Breast epithelium (tissue), 4 donors: ENCODE measurements around the gene CD247. TPM values are rescaled to one million over a fixed set of nuclear protein-coding genes. Genes with fewer than 3 reads are reported as not detected.

Source experiments
- DNase-seq, 2 donors: peaks; one replicate each; pipeline ENCODE4 v3.0.0-alpha.2; 2019; ENCODE audit warnings: low spot score in 2 of 2
- H3K27ac ChIP-seq, 2 donors: fragments of 200-600 bp; sonication (generic) in 1 of 2; one replicate each; pipeline ENCODE4 v1.5.1; 2016 to 2019; ENCODE audit warnings: mild to moderate bottlenecking in 1 of 2
- H3K27me3 ChIP-seq, 2 donors: fragments of 200-600 bp; sonication (generic) in 1 of 2; one replicate each; pipeline versions ENCODE4 v1.5.1 to v1.6.0; 2017 to 2019; ENCODE audit warnings: control low read depth in 1 of 2, mild to moderate bottlenecking in 1 of 2
- H3K36me3 ChIP-seq: fragments of 200-600 bp; one replicate; pipeline ENCODE4 v1.5.1; 2019
- H3K4me1 ChIP-seq, 2 donors: fragments of 200-600 bp; sonication (generic); one replicate each; pipeline ENCODE4 v1.5.1; 2016 to 2019; ENCODE audit warnings: control low read depth in 1 of 2
- H3K4me3 ChIP-seq, 3 donors: fragments of 200-600 bp; sonication (generic); 1 replicate in 2 of 3; 2 replicates in 1 of 3; pipeline ENCODE4 v1.5.1; 2016 to 2019; ENCODE audit warnings: mild to moderate bottlenecking in 3 of 3, moderate library complexity in 2 of 3
- H3K9me3 ChIP-seq, 2 donors: fragments of 200-600 bp; sonication (generic) in 1 of 2; one replicate each; pipeline ENCODE4 v1.5.1; 2016 to 2019; ENCODE audit warnings: control low read depth in 1 of 2
- CTCF ChIP-seq, 3 donors: fragments of 450-650 bp; IDR thresholded peaks; one replicate each; pipeline ENCODE4 v1.5.1; 2016 to 2017; ENCODE audit warnings: antibody characterized with exemption in 3 of 3, mild to moderate bottlenecking in 3 of 3, moderate library complexity in 3 of 3
- POLR2A ChIP-seq: fragments of 450-650 bp; IDR thresholded peaks from one replicate; pipeline ENCODE4 v1.6.1; 2016; ENCODE audit warnings: antibody characterized with exemption, mild to moderate bottlenecking, moderate library complexity
- POLR2AphosphoS5 ChIP-seq, 3 donors: sonication (generic); formaldehyde crosslinking; IDR thresholded peaks; one replicate each; pipeline ENCODE4 v1.6.1; 2017; ENCODE audit warnings: antibody characterized with exemption in 3 of 3
- intact Hi-C: fragments of 100-400 bp; cut with DNase I; formaldehyde crosslinking; loops from one replicate; pipeline ENCODE4 v1.15.1; 2023; ENCODE audit warnings: low total_unique reads
- total RNA-seq, 3 donors: library from RNA; depleted of rRNA; stranded (reverse); fragments of >200 nt; gene quantifications; one replicate each; pipeline ENCODE4 v1.1.0, GENCODE V29; 2016

Gene CD247
- total RNA-seq, 3 donors from 2014 or later: 0.80 to 2.0 (median 2.0) TPM

- intact Hi-C loops: no loop called here
These were observed 25.8 kb downstream of the CD247 start for GRCh38 chr1:167492481-167492910.

GRCh38 chr1:167491586-167492461 lies 26.5 kb downstream of the CD247 start:
- Histone ChIP-seq H3K4me1 (no peaks in the 10 kb centered on the region), H3K36me3 (no peaks in the 10 kb centered on the region), H3K9me3 (no peaks in the 10 kb centered on the region), H3K27ac (no peak overlapping the region), H3K4me3 (no peak overlapping the region), H3K27me3 (no peaks in the 10 kb centered on the region)
- intact Hi-C loops: no loop called here
- TF ChIP-seq POLR2AphosphoS5 (IDR thresholded peaks at IDR 0.05) (no peak), CTCF (IDR thresholded peaks at IDR 0.05) (no peak), POLR2A (no peak)
- no peak for DNase-seq

More at GRCh38 chr1:167492481-167492910, 25.8 kb downstream of the CD247 start:
- no peak overlapping the region for H3K4me3 ChIP-seq
- H3K36me3 ChIP-seq: no peaks in the 10 kb centered on the region
- no peaks in the 10 kb centered on the region for H3K9me3 ChIP-seq
- H3K27ac ChIP-seq: no peak overlapping the region
- TF ChIP-seq POLR2AphosphoS5 (IDR thresholded peaks at IDR 0.05) (no peak), CTCF (IDR thresholded peaks at IDR 0.05) (no peak), POLR2A (no peak)
- no peaks in the 10 kb centered on the region for H3K4me1 ChIP-seq
- DNase-seq: no peak
- no peaks in the 10 kb centered on the region for H3K27me3 ChIP-seq

GRCh38 chr1:167490765-167491164 lies 27.6 kb downstream of the CD247 start:
- no peak for DNase-seq
- intact Hi-C loops: no loop called here
- Histone ChIP-seq H3K27ac (no peak overlapping the region), H3K4me1 (no peaks in the 10 kb centered on the region), H3K9me3 (no peaks in the 10 kb centered on the region), H3K27me3 (no peaks in the 10 kb centered on the region), H3K36me3 (no peaks in the 10 kb centered on the region), H3K4me3 (no peak overlapping the region)
- no peak for TF ChIP-seq POLR2A
- no peak for TF ChIP-seq CTCF (IDR thresholded peaks at IDR 0.05)
- TF ChIP-seq POLR2AphosphoS5 (IDR thresholded peaks at IDR 0.05): no peak

GRCh38 chr1:167489571-167490340 lies 28.6 kb downstream of the CD247 start:
- H3K36me3 ChIP-seq: no peaks in the 10 kb centered on the region
- H3K27ac ChIP-seq: no peak overlapping the region
- intact Hi-C loops: no loop called here
- no peak for TF ChIP-seq CTCF (IDR thresholded peaks at IDR 0.05)
- H3K4me3 ChIP-seq: no peak overlapping the region
- DNase-seq: no peak
- H3K4me1 ChIP-seq: no peaks in the 10 kb centered on the region
- H3K27me3 ChIP-seq: no peaks in the 10 kb centered on the region
- H3K9me3 ChIP-seq: no peaks in the 10 kb centered on the region

- DNase-seq: no peak
- Histone ChIP-seq H3K9me3 (no peaks in the 10 kb centered on the region), H3K36me3 (no peaks in the 10 kb centered on the region), H3K27me3 (no peaks in the 10 kb centered on the region), H3K4me1 (no peaks in the 10 kb centered on the region), H3K4me3 (no peak overlapping the region), H3K27ac (no peak overlapping the region)
- intact Hi-C loops: no loop called here
- TF ChIP-seq CTCF (IDR thresholded peaks at IDR 0.05): no peak
- TF ChIP-seq POLR2A: no peak
- TF ChIP-seq POLR2AphosphoS5 (IDR thresholded peaks at IDR 0.05): no peak
These were observed 29.5 kb downstream of the CD247 start for GRCh38 chr1:167488786-167489185.
